GM23248 (cell line): ENCODE data around the gene ZNF32.

ENCODE experiments used
- EZH2 ChIP-seq: fragments of 200-600 bp; sonication (generic); IDR thresholded peaks from 2 replicates; pipeline ENCODE4 v1.6.1; 2018; ENCODE audit warnings: antibody characterized with exemption, mild to moderate bottlenecking; ENCODE audit not compliant: insufficient read depth, poor library complexity, severe bottlenecking
- EZH2phosphoT487 ChIP-seq: fragments of 200-600 bp; sonication (generic); IDR thresholded peaks from 2 replicates; pipeline ENCODE4 v1.6.1; 2018; ENCODE audit warnings: antibody characterized with exemption, moderate library complexity, mild to moderate bottlenecking, low read depth; ENCODE audit not compliant: insufficient read depth

DNA sequence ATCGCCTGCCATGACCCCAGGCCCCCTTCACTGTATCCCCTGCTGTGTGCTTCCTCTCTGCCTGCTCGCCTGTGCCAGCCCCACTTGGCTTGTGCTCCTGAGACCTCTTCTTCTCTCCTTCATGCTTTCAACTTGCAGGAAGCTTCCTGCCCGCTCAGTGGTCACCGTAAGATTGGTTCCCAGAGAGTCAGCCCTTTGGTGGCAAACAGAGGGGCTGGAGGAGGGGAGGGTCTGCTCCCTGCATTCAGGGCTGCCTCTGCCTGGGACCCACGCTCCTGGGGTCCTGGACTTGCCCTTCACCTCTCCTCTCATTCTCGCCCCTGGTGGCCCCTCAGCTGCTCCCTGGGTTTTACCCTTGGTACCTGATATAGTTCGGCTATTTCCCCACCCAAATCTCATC lies 45.8 kb upstream of the ZNF32 start:
- TF ChIP-seq EZH2 (no peak), EZH2phosphoT487 (no peak)
